GM23338 (cell line): ENCODE measurements around the gene NTRK3. TPM values are rescaled to one million over a fixed set of nuclear protein-coding genes. Genes with fewer than 3 reads are reported as not detected.

Experiments
- ATAC-seq: fragments of 200-7000 bp; cut with Tn5 transposase; 3 replicates; pipeline ENCODE4 v1.9.1; 2020
- DNase-seq: peaks from one replicate; pipeline ENCODE4 v3.0.0-alpha.2; 2015; ENCODE audit warnings: low spot score
- H2AFZ ChIP-seq: fragments of 200-600 bp; sonication (generic); 2 replicates; pipeline ENCODE4 v1.8.0; 2016; ENCODE audit warnings: antibody characterized with exemption, mild to moderate bottlenecking, moderate library complexity
- H3F3A ChIP-seq: fragments of 200-600 bp; sonication (generic); replicated peaks from 2 replicates; pipeline ENCODE4 v1.8.0; 2017; ENCODE audit warnings: antibody characterized with exemption, mixed run types, low read depth
- H3K27ac ChIP-seq: fragments of 200-600 bp; sonication (generic); 2 replicates; pipeline ENCODE4 v1.6.1; 2016; ENCODE audit warnings: low read depth
- H3K27me3 ChIP-seq: fragments of 200-600 bp; sonication (generic); 2 replicates; pipeline ENCODE4 v1.8.0; 2016; ENCODE audit warnings: mild to moderate bottlenecking, mixed run types, moderate library complexity; ENCODE audit not compliant: insufficient read depth
- H3K36me3 ChIP-seq: fragments of 200-600 bp; sonication (generic); 2 replicates; pipeline ENCODE4 v1.8.0; 2016; ENCODE audit warnings: mild to moderate bottlenecking; ENCODE audit not compliant: insufficient read depth
- H3K4me1 ChIP-seq: fragments of 200-600 bp; sonication (generic); 2 replicates; pipeline ENCODE4 v1.8.0; 2016; ENCODE audit warnings: mild to moderate bottlenecking, moderate library complexity; ENCODE audit not compliant: insufficient read depth
- H3K4me2 ChIP-seq: fragments of 200-600 bp; sonication (generic); 2 replicates; pipeline ENCODE4 v1.7.1; 2017; ENCODE audit warnings: mixed run types
- H3K4me3 ChIP-seq: fragments of 200-600 bp; sonication (generic); 2 replicates; pipeline ENCODE4 v1.6.1; 2016; ENCODE audit warnings: mixed run types
- H3K79me2 ChIP-seq: fragments of 200-600 bp; sonication (generic); replicated peaks from 2 replicates; pipeline ENCODE4 v1.8.0; 2017; ENCODE audit warnings: mild to moderate bottlenecking; ENCODE audit not compliant: insufficient read depth
- H3K9me2 ChIP-seq: fragments of 200-600 bp; sonication (generic); 2 replicates; pipeline ENCODE4 v1.8.0; 2017; ENCODE audit not compliant: insufficient read depth
- H4K20me1 ChIP-seq: fragments of 200-600 bp; sonication (generic); replicated peaks from 2 replicates; pipeline ENCODE4 v1.8.0; 2017; ENCODE audit warnings: mild to moderate bottlenecking; ENCODE audit not compliant: insufficient read depth
- H3K27ac Mint-ChIP-seq: 2 replicates; pipeline ENCODE4 v1.8.0; 2020; ENCODE audit warnings: inconsistent platforms, mild to moderate bottlenecking, moderate library complexity, mixed read lengths
- H3K27me3 Mint-ChIP-seq: 3 replicates; pipeline ENCODE4 v1.8.0; 2022; ENCODE audit warnings: low read depth, mild to moderate bottlenecking, moderate library complexity, mixed read lengths, inconsistent platforms; ENCODE audit not compliant: insufficient read depth, poor library complexity
- H3K36me3 Mint-ChIP-seq: 3 replicates; pipeline ENCODE4 v1.8.0; 2021; ENCODE audit warnings: low read depth, mild to moderate bottlenecking, inconsistent platforms, moderate library complexity, mixed read lengths
- H3K4me1 Mint-ChIP-seq: 3 replicates; pipeline ENCODE4 v1.8.0; 2020; ENCODE audit warnings: mild to moderate bottlenecking, inconsistent platforms, mixed read lengths
- H3K4me3 Mint-ChIP-seq: 3 replicates; pipeline ENCODE4 v1.8.0; 2021; ENCODE audit warnings: moderate library complexity, mild to moderate bottlenecking, inconsistent platforms, mixed read lengths
- H3K9me3 Mint-ChIP-seq: 3 replicates; pipeline ENCODE4 v1.8.0; 2020; ENCODE audit warnings: moderate library complexity, mild to moderate bottlenecking, inconsistent platforms, mixed read lengths
- CREB1 ChIP-seq: fragments of 250-450 bp; sonication (Bioruptor Pico); IDR thresholded peaks from 2 replicates; pipeline ENCODE4 v1.5.0; 2020; ENCODE audit warnings: low read depth, mild to moderate bottlenecking, moderate library complexity
- EZH2 ChIP-seq: fragments of 200-600 bp; sonication (generic); IDR thresholded peaks from one replicate; pipeline ENCODE4 v1.8.0; 2017; ENCODE audit warnings: antibody characterized with exemption, mild to moderate bottlenecking, low read depth; ENCODE audit not compliant: unreplicated experiment
- EZH2phosphoT487 ChIP-seq: fragments of 200-600 bp; sonication (generic); IDR thresholded peaks from one replicate; pipeline ENCODE4 v1.8.1; 2018; ENCODE audit warnings: antibody characterized with exemption; ENCODE audit not compliant: unreplicated experiment
- JUNB ChIP-seq: IDR thresholded peaks from one replicate; pipeline ENCODE4 v1.6.1; 2016; ENCODE audit warnings: antibody characterized with exemption; ENCODE audit not compliant: unreplicated experiment
- NANOG ChIP-seq: IDR thresholded peaks from 2 replicates; pipeline ENCODE4 v1.6.1; 2016; ENCODE audit warnings: antibody characterized with exemption, borderline replicate concordance
- POLR2AphosphoS5 ChIP-seq: IDR thresholded peaks from 2 replicates; pipeline ENCODE4 v1.6.1; 2016; ENCODE audit warnings: antibody characterized with exemption, low read depth
- STAT1 ChIP-seq: IDR thresholded peaks from one replicate; pipeline ENCODE4 v1.6.1; 2016; ENCODE audit warnings: antibody characterized with exemption; ENCODE audit not compliant: unreplicated experiment
- ZNF331 ChIP-seq: fragments of 250-450 bp; sonication (Bioruptor Pico); IDR thresholded peaks from 2 replicates; pipeline ENCODE4 v1.5.0; 2020; ENCODE audit warnings: low read depth, mild to moderate bottlenecking, moderate library complexity
- ZNF462 ChIP-seq: fragments of 250-450 bp; sonication (Bioruptor Pico); IDR thresholded peaks from 2 replicates; pipeline ENCODE4 v1.5.0; 2020; ENCODE audit warnings: mild to moderate bottlenecking, moderate library complexity
- polyA plus RNA-seq: library from polyadenylated mRNA; unstranded; fragments of >200 nt; fragmentation: Nextera tagmentation; extraction: Ambion mirVana; gene quantifications from 2 replicates; pipeline ENCODE4 v1.2.1, GENCODE V29; 2016
- total RNA-seq: library from RNA; depleted of rRNA; stranded (reverse); fragments of >200 nt; shearing (Covaris generic); gene quantifications from 2 replicates; pipeline ENCODE4 v1.2.3, GENCODE V29; 2014
- TF ChIP-seq, protein P1 (sequence below), 2 experiments: fragments of 200-600 bp in 1 of 2; sonication (generic) in 1 of 2; conservative IDR thresholded peaks; 2 replicates each; pipeline versions ENCODE4 v1.5.1 to v1.6.1; 2016 to 2017; ENCODE audit warnings: antibody characterized with exemption in 2 of 2, low read depth in 2 of 2, mild to moderate bottlenecking in 2 of 2, moderate library complexity in 1 of 2

The NTRK3 gene
- total and polyA plus RNA-seq, 2 experiments from 2014 or later: 3.1 to 5.3 TPM

DNA sequence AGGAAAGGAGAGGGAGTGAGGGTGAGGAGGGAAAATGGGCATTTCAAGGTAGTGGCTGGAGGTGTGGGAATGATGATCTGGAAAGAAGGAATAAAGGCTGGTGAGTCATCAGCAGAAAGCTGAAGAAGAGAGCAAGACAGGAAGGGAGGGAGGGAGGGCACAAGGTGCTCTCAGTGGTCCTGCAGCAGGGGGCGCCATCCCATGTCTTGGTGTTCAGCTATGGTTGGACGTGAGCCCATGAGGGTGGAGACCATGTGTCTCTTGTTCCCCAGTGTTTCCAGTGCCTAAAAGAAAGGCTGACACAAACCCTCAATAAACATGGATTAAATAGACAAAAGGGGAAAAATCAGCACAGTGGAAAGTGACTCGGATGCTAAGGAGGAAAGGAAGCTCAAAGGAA is 228.5 kb downstream of the NTRK3 start:
- Mint-ChIP-seq H3K4me1 (peaks cover 19% of the 10 kb centered on the region), H3K27me3 (no peaks in the 10 kb centered on the region), H3K9me3 (no peaks in the 10 kb centered on the region), H3K4me3 (no peak overlapping the region), H3K36me3 (peaks cover 16% of the 10 kb centered on the region; the same call in 2 of the 3 replicates), H3K27ac (no peak overlapping the region)
- H3K9me2 ChIP-seq: 0 out of 2 replicates have a peak, but pooled peaks cover 11% of the 10 kb centered on the region
- ATAC-seq (no peak), DNase-seq (peak; percentile 14)
- TF ChIP-seq CREB1 (CRISPR knock-in tag): no peak
- TF ChIP-seq, protein P1, sequence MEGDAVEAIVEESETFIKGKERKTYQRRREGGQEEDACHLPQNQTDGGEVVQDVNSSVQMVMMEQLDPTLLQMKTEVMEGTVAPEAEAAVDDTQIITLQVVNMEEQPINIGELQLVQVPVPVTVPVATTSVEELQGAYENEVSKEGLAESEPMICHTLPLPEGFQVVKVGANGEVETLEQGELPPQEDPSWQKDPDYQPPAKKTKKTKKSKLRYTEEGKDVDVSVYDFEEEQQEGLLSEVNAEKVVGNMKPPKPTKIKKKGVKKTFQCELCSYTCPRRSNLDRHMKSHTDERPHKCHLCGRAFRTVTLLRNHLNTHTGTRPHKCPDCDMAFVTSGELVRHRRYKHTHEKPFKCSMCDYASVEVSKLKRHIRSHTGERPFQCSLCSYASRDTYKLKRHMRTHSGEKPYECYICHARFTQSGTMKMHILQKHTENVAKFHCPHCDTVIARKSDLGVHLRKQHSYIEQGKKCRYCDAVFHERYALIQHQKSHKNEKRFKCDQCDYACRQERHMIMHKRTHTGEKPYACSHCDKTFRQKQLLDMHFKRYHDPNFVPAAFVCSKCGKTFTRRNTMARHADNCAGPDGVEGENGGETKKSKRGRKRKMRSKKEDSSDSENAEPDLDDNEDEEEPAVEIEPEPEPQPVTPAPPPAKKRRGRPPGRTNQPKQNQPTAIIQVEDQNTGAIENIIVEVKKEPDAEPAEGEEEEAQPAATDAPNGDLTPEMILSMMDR (conservative IDR thresholded peaks at IDR 0.05; ENCODE audit: low read depth in 2 of 2): peak; percentile 31 to 71; a peak in 3 of 4 replicates
- no peaks in the 10 kb centered on the region for H4K20me1 ChIP-seq
- H3K79me2 ChIP-seq: no peaks in the 10 kb centered on the region
- H3K27ac ChIP-seq: no peak overlapping the region
- H3K27me3 ChIP-seq: no peaks in the 10 kb centered on the region
- H3K36me3 ChIP-seq: no peaks in the 10 kb centered on the region
- no peaks in the 10 kb centered on the region for H3F3A ChIP-seq
- no peak overlapping the region for H3K4me3 ChIP-seq
- H3K4me2 ChIP-seq: no peak overlapping the region
- H3K4me1 ChIP-seq: peaks cover 6% of the 10 kb centered on the region
- no peak overlapping the region for H2AFZ ChIP-seq

- Histone ChIP-seq H3K4me2 (no peak overlapping the region), H4K20me1 (no peaks in the 10 kb centered on the region), H3K27me3 (no peaks in the 10 kb centered on the region), H3K36me3 (no peaks in the 10 kb centered on the region), H3K27ac (no peak overlapping the region), H3K9me2 (peaks cover 7% of the 10 kb centered on the region; the same call in 1 of the 2 replicates), H2AFZ (no peak overlapping the region), H3K4me1 (no peaks in the 10 kb centered on the region; the same call in 1 of the 2 replicates), H3F3A (no peaks in the 10 kb centered on the region), H3K79me2 (no peaks in the 10 kb centered on the region), H3K4me3 (no peak overlapping the region)
- Mint-ChIP-seq H3K36me3 (peaks cover 4% of the 10 kb centered on the region; the same call in 1 of the 3 replicates), H3K4me1 (peaks cover 16% of the 10 kb centered on the region), H3K27me3 (no peaks in the 10 kb centered on the region), H3K4me3 (no peak overlapping the region), H3K27ac (no peak overlapping the region), H3K9me3 (no peaks in the 10 kb centered on the region)
- ATAC-seq (no peak), DNase-seq (no peak)
- TF ChIP-seq NANOG (no peak), STAT1 (no peak), ZNF331 (CRISPR knock-in tag) (no peak), ZNF462 (CRISPR knock-in tag) (no peak), POLR2AphosphoS5 (no peak), CREB1 (CRISPR knock-in tag) (no peak), EZH2phosphoT487 (no peak), JUNB (no peak), EZH2 (no peak)
- TF ChIP-seq, protein P1 (conservative IDR thresholded peaks at IDR 0.05; ENCODE audit: low read depth in 2 of 2): no peak
Measured at GRCh38 chr15:88023914-88024313, 232.6 kb downstream of the NTRK3 start.
